HCT116 (cell line): ENCODE data around the gene NCR3LG1.

Source experiments
- CEBPB ChIP-seq: IDR thresholded peaks from 2 replicates; pipeline ENCODE4 v1.6.1; 2012; ENCODE audit warnings: low read depth
- JUND ChIP-seq: IDR thresholded peaks from 2 replicates; pipeline ENCODE4 v1.6.1; 2012
- POLR2A ChIP-seq: IDR thresholded peaks from 2 replicates; pipeline ENCODE4 v1.7.0; 2011; ENCODE audit warnings: borderline replicate concordance; ENCODE audit not compliant: insufficient read depth, insufficient read length; ENCODE audit errors: extremely low read depth
- POLR2AphosphoS5 ChIP-seq: IDR thresholded peaks from 2 replicates; pipeline ENCODE4 v1.6.1; 2011; ENCODE audit warnings: mild to moderate bottlenecking, low read depth, low read length, moderate library complexity
- SIN3A ChIP-seq: IDR thresholded peaks from 2 replicates; pipeline ENCODE4 v1.6.1; 2012; ENCODE audit warnings: low read depth
- YY1 ChIP-seq: IDR thresholded peaks from 2 replicates; pipeline ENCODE4 v1.6.1; 2011; ENCODE audit warnings: low read length, low read depth, moderate library complexity, mild to moderate bottlenecking; ENCODE audit not compliant: insufficient replicate concordance; ENCODE audit errors: extremely low read depth
- TF ChIP-seq, protein P1 (sequence below), 3 experiments: fragments of 200-600 bp in 1 of 3; sonication (generic) in 1 of 3; IDR thresholded peaks in 2 of 3; conservative IDR thresholded peaks in 1 of 3; 2 replicates each; pipeline ENCODE4 v1.5.1; 2012 to 2017; ENCODE audit warnings: low read depth in 2 of 3, low read length in 2 of 3, antibody characterized with exemption in 1 of 3, borderline replicate concordance in 1 of 3, control low read depth in 1 of 3, mild to moderate bottlenecking in 1 of 3, mixed read lengths in 1 of 3, mixed run types in 1 of 3, moderate library complexity in 1 of 3; ENCODE audit not compliant: insufficient read depth in 1 of 3

DNA sequence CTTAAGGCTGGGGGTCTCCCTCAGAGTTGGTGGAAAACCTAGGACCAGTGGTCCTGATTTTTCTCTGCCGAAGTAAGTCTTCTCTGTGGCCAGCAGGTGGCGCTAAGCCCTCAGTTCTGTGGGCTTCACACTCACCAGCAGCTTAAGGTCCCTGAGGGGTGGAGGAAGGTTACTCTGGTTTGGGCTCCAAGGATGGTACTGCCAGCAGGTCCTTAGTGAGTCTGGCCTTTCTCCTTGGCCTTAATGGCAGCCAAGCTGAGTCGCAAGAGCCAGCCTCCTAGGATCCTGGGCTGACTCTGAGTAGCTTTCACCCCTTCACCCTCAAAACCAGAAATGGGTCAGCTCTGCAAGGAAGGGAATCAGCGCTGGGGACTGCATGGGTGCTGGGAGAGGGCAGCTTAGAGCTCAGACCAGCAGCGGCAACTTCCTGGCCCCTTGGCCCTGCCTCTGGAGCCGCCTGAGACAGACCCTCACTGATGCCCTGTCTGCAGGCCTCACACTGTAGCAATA, 32.5 kb downstream of the NCR3LG1 start:
- TF ChIP-seq POLR2A (no peak), CEBPB (no peak), SIN3A (no peak), POLR2AphosphoS5 (no peak), YY1 (no peak), JUND (no peak)
- TF ChIP-seq, protein P1, sequence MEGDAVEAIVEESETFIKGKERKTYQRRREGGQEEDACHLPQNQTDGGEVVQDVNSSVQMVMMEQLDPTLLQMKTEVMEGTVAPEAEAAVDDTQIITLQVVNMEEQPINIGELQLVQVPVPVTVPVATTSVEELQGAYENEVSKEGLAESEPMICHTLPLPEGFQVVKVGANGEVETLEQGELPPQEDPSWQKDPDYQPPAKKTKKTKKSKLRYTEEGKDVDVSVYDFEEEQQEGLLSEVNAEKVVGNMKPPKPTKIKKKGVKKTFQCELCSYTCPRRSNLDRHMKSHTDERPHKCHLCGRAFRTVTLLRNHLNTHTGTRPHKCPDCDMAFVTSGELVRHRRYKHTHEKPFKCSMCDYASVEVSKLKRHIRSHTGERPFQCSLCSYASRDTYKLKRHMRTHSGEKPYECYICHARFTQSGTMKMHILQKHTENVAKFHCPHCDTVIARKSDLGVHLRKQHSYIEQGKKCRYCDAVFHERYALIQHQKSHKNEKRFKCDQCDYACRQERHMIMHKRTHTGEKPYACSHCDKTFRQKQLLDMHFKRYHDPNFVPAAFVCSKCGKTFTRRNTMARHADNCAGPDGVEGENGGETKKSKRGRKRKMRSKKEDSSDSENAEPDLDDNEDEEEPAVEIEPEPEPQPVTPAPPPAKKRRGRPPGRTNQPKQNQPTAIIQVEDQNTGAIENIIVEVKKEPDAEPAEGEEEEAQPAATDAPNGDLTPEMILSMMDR (IDR thresholded peaks at IDR 0.05 in 2 of 3, conservative IDR thresholded peaks at IDR 0.05 in 1 of 3; ENCODE audit: borderline replicate concordance in 1 of 3, insufficient read depth in 1 of 3, low read depth in 2 of 3, low read length in 2 of 3), result peak; percentile 87 to 94 (median 94)
